Breast epithelium (tissue), 4 donors: Measurements from ENCODE around the gene ARID3C. TPM values are rescaled to one million over a fixed set of nuclear protein-coding genes. Genes with fewer than 3 reads are reported as not detected.

Experiments used
- DNase-seq, 2 donors: peaks; one replicate each; pipeline ENCODE4 v3.0.0-alpha.2; 2019; ENCODE audit warnings: low spot score in 2 of 2
- H3K27ac ChIP-seq, 2 donors: fragments of 200-600 bp; sonication (generic) in 1 of 2; one replicate each; pipeline ENCODE4 v1.5.1; 2016 to 2019; ENCODE audit warnings: mild to moderate bottlenecking in 1 of 2
- H3K27me3 ChIP-seq, 2 donors: fragments of 200-600 bp; sonication (generic) in 1 of 2; one replicate each; pipeline versions ENCODE4 v1.5.1 to v1.6.0; 2017 to 2019; ENCODE audit warnings: control low read depth in 1 of 2, mild to moderate bottlenecking in 1 of 2
- H3K36me3 ChIP-seq: fragments of 200-600 bp; one replicate; pipeline ENCODE4 v1.5.1; 2019
- H3K4me1 ChIP-seq, 2 donors: fragments of 200-600 bp; sonication (generic); one replicate each; pipeline ENCODE4 v1.5.1; 2016 to 2019; ENCODE audit warnings: control low read depth in 1 of 2
- H3K4me3 ChIP-seq, 3 donors: fragments of 200-600 bp; sonication (generic); 1 replicate in 2 of 3; 2 replicates in 1 of 3; pipeline ENCODE4 v1.5.1; 2016 to 2019; ENCODE audit warnings: mild to moderate bottlenecking in 3 of 3, moderate library complexity in 2 of 3
- H3K9me3 ChIP-seq, 2 donors: fragments of 200-600 bp; sonication (generic) in 1 of 2; one replicate each; pipeline ENCODE4 v1.5.1; 2016 to 2019; ENCODE audit warnings: control low read depth in 1 of 2
- POLR2A ChIP-seq: fragments of 450-650 bp; IDR thresholded peaks from one replicate; pipeline ENCODE4 v1.6.1; 2016; ENCODE audit warnings: antibody characterized with exemption, mild to moderate bottlenecking, moderate library complexity
- POLR2AphosphoS5 ChIP-seq, 3 donors: sonication (generic); formaldehyde crosslinking; IDR thresholded peaks; one replicate each; pipeline ENCODE4 v1.6.1; 2017; ENCODE audit warnings: antibody characterized with exemption in 3 of 3
- intact Hi-C: fragments of 100-400 bp; cut with DNase I; formaldehyde crosslinking; loops from one replicate; pipeline ENCODE4 v1.15.1; 2023; ENCODE audit warnings: low total_unique reads
- total RNA-seq, 3 donors: library from RNA; depleted of rRNA; stranded (reverse); fragments of >200 nt; gene quantifications; one replicate each; pipeline ENCODE4 v1.1.0, GENCODE V29; 2016
- TF ChIP-seq, protein P1 (sequence below), 3 donors: fragments of 450-650 bp; IDR thresholded peaks; one replicate each; pipeline ENCODE4 v1.5.1; 2016 to 2017; ENCODE audit warnings: antibody characterized with exemption in 3 of 3, mild to moderate bottlenecking in 3 of 3, moderate library complexity in 3 of 3

Gene ARID3C
- total RNA-seq, 3 donors from 2014 or later: 0.29 TPM; not detected in 2

DNA sequence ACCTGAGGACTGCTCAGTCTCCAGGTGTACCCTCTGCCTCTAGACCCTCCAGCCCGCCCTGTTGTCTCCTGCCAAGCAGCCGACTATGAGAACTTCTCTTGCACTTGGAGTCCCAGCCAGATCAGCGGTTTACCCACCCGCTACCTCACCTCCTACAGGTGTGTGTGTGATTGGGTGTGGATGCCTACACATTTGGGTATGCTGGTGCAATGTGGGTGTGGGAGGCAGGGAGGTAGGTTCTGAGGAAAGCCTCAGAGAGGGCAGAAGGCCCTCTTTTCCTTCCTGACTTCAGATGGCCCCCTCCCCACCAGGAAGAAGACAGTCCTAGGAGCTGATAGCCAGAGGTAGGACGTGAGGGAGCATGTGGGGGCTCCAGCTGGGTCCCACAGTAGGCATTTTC, 28.1 kb upstream of the ARID3C start:
- Histone ChIP-seq H3K36me3 (no peaks in the 10 kb centered on the region), H3K4me1 (peaks cover 11 to 34% of the 10 kb centered on the region in 2 donors), H3K9me3 (no peaks in the 10 kb centered on the region), H3K4me3 (no peak overlapping the region), H3K27ac (no peak overlapping the region), H3K27me3 (no peaks in the 10 kb centered on the region)
- no peak for TF ChIP-seq POLR2AphosphoS5 (IDR thresholded peaks at IDR 0.05)
- no peak for TF ChIP-seq POLR2A
- TF ChIP-seq, protein P1, sequence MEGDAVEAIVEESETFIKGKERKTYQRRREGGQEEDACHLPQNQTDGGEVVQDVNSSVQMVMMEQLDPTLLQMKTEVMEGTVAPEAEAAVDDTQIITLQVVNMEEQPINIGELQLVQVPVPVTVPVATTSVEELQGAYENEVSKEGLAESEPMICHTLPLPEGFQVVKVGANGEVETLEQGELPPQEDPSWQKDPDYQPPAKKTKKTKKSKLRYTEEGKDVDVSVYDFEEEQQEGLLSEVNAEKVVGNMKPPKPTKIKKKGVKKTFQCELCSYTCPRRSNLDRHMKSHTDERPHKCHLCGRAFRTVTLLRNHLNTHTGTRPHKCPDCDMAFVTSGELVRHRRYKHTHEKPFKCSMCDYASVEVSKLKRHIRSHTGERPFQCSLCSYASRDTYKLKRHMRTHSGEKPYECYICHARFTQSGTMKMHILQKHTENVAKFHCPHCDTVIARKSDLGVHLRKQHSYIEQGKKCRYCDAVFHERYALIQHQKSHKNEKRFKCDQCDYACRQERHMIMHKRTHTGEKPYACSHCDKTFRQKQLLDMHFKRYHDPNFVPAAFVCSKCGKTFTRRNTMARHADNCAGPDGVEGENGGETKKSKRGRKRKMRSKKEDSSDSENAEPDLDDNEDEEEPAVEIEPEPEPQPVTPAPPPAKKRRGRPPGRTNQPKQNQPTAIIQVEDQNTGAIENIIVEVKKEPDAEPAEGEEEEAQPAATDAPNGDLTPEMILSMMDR (IDR thresholded peaks at IDR 0.05): no peak
- no peak for DNase-seq
- intact Hi-C loops: no loop called here

DNA sequence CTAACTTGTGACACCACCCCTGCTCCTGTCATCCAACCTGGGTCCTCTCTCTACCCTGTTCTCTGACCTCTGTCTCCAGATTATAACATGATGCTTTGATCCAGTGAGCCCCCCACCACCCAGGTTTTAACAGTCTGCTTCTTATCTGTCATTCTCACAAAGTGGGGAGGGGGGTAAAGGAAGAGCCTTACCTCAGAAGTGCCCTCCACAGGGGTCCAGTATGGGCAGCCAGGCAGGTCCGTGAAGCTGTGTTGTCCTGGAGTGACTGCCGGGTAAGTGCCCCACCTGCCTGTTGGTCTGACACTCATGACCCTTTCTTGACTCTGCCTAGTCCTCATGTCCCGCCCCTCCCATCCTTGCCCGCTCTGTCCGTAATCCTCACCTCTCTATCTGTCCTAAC, 26.5 kb upstream of the ARID3C start:
- Histone ChIP-seq H3K4me1 (peaks cover 11 to 34% of the 10 kb centered on the region in 2 donors), H3K27me3 (no peaks in the 10 kb centered on the region), H3K4me3 (peak overlapping the region in 1 of 3 donors; percentile 50), H3K36me3 (no peaks in the 10 kb centered on the region), H3K27ac (peak overlapping the region; percentile 90 to 93), H3K9me3 (no peaks in the 10 kb centered on the region)
- TF ChIP-seq POLR2AphosphoS5 (IDR thresholded peaks at IDR 0.05): no peak
- TF ChIP-seq, protein P1 (IDR thresholded peaks at IDR 0.05): no peak
- TF ChIP-seq POLR2A: no peak
- DNase-seq: no peak
- intact Hi-C loops: no loop called here

DNA sequence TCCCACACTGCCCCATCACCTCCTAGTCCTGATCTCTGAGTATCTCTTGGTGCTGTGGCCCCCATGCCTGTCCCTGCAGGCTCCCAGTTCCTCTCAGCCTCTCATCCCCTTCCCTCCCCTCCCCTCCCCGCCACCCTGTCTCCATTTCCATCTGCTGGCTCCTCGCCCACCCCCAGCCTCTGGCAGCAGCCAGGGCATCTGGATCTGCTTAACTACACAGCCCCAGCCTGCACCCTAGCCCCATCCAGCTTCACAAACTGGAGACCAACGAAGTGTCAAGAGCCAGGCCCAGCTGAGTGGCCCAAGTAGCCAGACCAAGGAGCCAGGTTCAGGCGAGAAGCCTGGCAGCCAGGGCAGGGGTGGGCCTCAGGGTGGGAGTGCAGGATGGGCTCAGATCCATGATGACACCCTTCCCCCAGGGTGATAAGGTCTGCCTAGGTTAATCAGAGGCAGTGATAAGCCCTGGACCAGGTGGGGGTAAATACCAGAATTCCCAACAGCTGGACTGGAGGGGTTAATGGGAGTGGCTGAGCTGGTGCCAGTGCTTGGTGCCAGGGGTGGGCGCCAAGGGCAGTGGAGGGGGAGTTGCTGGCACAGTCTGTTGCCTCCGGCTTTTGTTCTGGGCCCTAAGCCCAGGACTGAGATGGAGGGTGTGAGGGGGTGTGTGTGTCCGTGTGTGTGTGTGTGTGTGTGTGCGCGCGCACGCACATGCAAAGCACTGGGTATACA, 25.6 kb upstream of the ARID3C start:
- Histone ChIP-seq H3K27ac (peak overlapping the region; percentile 90 to 93), H3K4me3 (peak overlapping the region; percentile 4 to 50 (median 17)), H3K9me3 (no peaks in the 10 kb centered on the region), H3K27me3 (no peaks in the 10 kb centered on the region), H3K4me1 (peaks cover 11 to 34% of the 10 kb centered on the region in 2 donors), H3K36me3 (no peaks in the 10 kb centered on the region)
- DNase-seq: peak; percentile 65 to 68
- peak in 1 of 3 donors; percentile 70 for TF ChIP-seq POLR2AphosphoS5 (IDR thresholded peaks at IDR 0.05)
- no peak for TF ChIP-seq POLR2A
- TF ChIP-seq, protein P1 (IDR thresholded peaks at IDR 0.05): no peak
- intact Hi-C loops: no loop called here

DNA sequence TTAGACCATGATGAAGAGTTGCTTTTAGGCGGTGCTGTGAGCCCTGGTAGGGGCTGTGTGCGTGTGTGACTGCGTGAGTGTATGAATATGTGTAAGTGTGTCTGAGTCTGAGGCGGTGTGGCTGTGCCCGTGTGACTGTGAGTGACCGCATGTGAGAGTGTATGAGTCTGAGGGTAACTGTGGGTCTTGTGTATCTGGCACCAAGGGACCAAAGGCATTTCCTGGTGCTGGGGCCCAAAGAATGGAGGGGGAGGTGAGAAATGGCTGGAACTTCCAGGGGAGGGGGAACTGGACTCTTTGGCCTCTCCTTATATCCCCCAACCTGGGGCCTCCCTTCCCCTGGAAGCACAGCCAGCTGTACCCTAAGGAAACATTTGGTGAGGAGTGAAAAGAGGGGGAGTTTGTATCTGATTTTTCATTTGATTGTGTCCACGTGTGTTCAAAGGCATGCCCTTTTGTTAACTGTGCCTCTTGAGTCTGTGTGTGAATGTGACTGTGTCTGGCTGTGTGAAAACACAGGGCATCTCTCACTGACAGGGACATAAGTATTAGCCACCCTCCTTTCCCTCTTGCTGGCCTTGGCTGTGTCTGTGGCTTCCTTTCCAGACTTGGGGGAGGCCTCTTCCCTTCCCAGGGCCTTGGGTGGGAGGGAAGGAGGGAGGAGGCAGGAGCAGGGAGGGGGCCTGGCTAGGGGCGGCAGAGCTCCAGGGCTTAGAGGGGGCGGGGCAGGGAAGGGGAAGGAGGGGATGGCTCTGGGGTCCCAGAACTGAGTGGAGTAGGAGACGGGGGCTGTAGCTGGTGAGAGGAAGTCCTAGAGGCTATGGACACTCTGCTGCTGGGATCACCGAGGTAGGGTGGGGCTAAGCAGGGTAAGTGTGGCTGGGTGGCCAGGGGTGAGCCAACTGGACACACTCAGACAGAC, 24.5 kb upstream of the ARID3C start:
- Histone ChIP-seq H3K9me3 (no peaks in the 10 kb centered on the region), H3K27ac (peak overlapping the region; percentile 90 to 93), H3K36me3 (no peaks in the 10 kb centered on the region), H3K4me3 (peak overlapping the region; percentile 42 to 69 (median 50)), H3K4me1 (peaks cover 11 to 34% of the 10 kb centered on the region in 2 donors), H3K27me3 (no peaks in the 10 kb centered on the region)
- DNase-seq: no peak
- TF ChIP-seq POLR2A (no peak), POLR2AphosphoS5 (IDR thresholded peaks at IDR 0.05) (no peak)
- TF ChIP-seq, protein P1 (IDR thresholded peaks at IDR 0.05): no peak
- intact Hi-C loops: no loop called here
